Caco-2 (cell line): ENCODE measurements around the gene CYP51A1. TPM values are rescaled to one million over a fixed set of nuclear protein-coding genes. Genes with fewer than 3 reads are reported as not detected.
"Not testable (repeated sequence)": the region's sequence is repeated elsewhere in the genome, so short reads cannot be mapped to it uniquely, and the experiment has no call there.

Experiments used
- BruUV-seq: library from RNA; stranded (reverse); fragments of 400-500 nt; replicated peaks from 2 replicates; lab custom pipeline; 2021; lab: Mats Ljungman, UMichigan
- CTCF ChIA-PET: fragments of 300-600 bp; sonication (Branson Sonifier 250); formaldehyde crosslinking; loops from one replicate; lab custom pipeline; 2022; ENCODE audit warnings: antibody characterized with exemption; lab: Charles Lee
- POLR2A ChIA-PET: fragments of 300-600 bp; sonication (Branson Sonifier 250); formaldehyde crosslinking; loops from one replicate; lab custom pipeline; 2022; ENCODE audit warnings: antibody characterized with exemption; lab: Charles Lee
- DNase-seq, 2 experiments: peaks; one replicate each; pipeline versions ENCODE4 v3.0.0 to v3.0.0-alpha.2; 2020 to 2022
- H3K27me3 ChIP-seq: replicated peaks from 2 replicates; pipeline ENCODE4 v1.6.0; 2011; ENCODE audit warnings: low read length; ENCODE audit not compliant: control insufficient read depth, insufficient read depth
- H3K36me3 ChIP-seq: 2 replicates; pipeline ENCODE4 v1.5.1; 2011; ENCODE audit warnings: low read length; ENCODE audit not compliant: control insufficient read depth, insufficient read depth
- H3K4me1 ChIP-seq: fragments of 250-450 bp; sonication (Bioruptor Pico); 2 replicates; pipeline ENCODE4 v1.5.1; 2020; ENCODE audit warnings: mild to moderate bottlenecking
- H3K4me3 ChIP-seq: 2 replicates; pipeline ENCODE4 v1.5.1; 2011; ENCODE audit warnings: low read depth, mild to moderate bottlenecking, control low read depth, low read length
- H3K9me3 ChIP-seq: fragments of 250-450 bp; sonication (Bioruptor Pico); 2 replicates; pipeline ENCODE4 v1.5.1; 2020; ENCODE audit warnings: mild to moderate bottlenecking, moderate library complexity
- H3K27ac Mint-ChIP-seq: one replicate; pipeline ENCODE4 v1.8.0; 2022; ENCODE audit warnings: mixed read lengths; ENCODE audit not compliant: unreplicated experiment
- H3K27me3 Mint-ChIP-seq: one replicate; pipeline ENCODE4 v1.8.0; 2022; ENCODE audit warnings: mixed read lengths; ENCODE audit not compliant: insufficient read depth, unreplicated experiment
- H3K36me3 Mint-ChIP-seq: one replicate; pipeline ENCODE4 v1.8.0; 2022; ENCODE audit warnings: mild to moderate bottlenecking, mixed read lengths; ENCODE audit not compliant: insufficient read depth, unreplicated experiment
- H3K4me1 Mint-ChIP-seq: one replicate; pipeline ENCODE4 v1.8.0; 2022; ENCODE audit warnings: low read depth, mixed read lengths; ENCODE audit not compliant: unreplicated experiment
- H3K4me3 Mint-ChIP-seq: one replicate; pipeline ENCODE4 v1.8.0; 2022; ENCODE audit warnings: mild to moderate bottlenecking, moderate library complexity, mixed read lengths; ENCODE audit not compliant: unreplicated experiment
- H3K9me3 Mint-ChIP-seq: one replicate; pipeline ENCODE4 v1.8.0; 2022; ENCODE audit warnings: mixed read lengths; ENCODE audit not compliant: unreplicated experiment
- CTCF ChIP-seq, 2 experiments: fragments of 200-600 bp in 1 of 2; IDR thresholded peaks; 1 replicate in 1 of 2; 2 replicates in 1 of 2; pipeline versions ENCODE4 v1.5.1 to v1.8.0; 2011 to 2022; ENCODE audit warnings: antibody characterized with exemption in 1 of 2, control low read depth in 1 of 2, inconsistent platforms in 1 of 2, low read depth in 1 of 2, low read length in 1 of 2, mild to moderate bottlenecking in 1 of 2, moderate library complexity in 1 of 2; ENCODE audit not compliant: insufficient read depth in 1 of 2, severe bottlenecking in 1 of 2, unreplicated experiment in 1 of 2
- intact Hi-C: fragments of 100-400 bp; cut with micrococcal nuclease; formaldehyde crosslinking; loops from one replicate; pipeline ENCODE4 v1.10.0; 2022; ENCODE audit not compliant: unreplicated experiment
- total RNA-seq: library from RNA; stranded (reverse); gene quantifications from 2 replicates; pipeline ENCODE4 v1.2.3, GENCODE V29; 2022

CYP51A1 gene
- total RNA-seq, 1 experiment from 2014 or later, result 153 TPM

GRCh38 chr7:92150450-92151017 is 16.3 kb upstream of the CYP51A1 start:
- H3K9me3 Mint-ChIP-seq, result no peaks in the 10 kb centered on the region
- no peak for DNase-seq
- no peaks in the 10 kb centered on the region for H3K4me1 ChIP-seq
- intact Hi-C loops, result no loop called here
- no peak overlapping the region for H3K27ac Mint-ChIP-seq
- POLR2A ChIA-PET, result no interaction called here
- H3K4me1 Mint-ChIP-seq, result no peaks in the 10 kb centered on the region
- no peaks in the 10 kb centered on the region for H3K36me3 Mint-ChIP-seq
- TF ChIP-seq CTCF (IDR thresholded peaks at IDR 0.05; ENCODE audit: insufficient read depth in 1 of 2, low read depth in 1 of 2, low read length in 1 of 2, severe bottlenecking in 1 of 2, unreplicated experiment in 1 of 2), result no peak
- H3K4me3 Mint-ChIP-seq, result no peak overlapping the region
- no TSS peak for BruUV-seq
- no peaks in the 10 kb centered on the region for H3K27me3 ChIP-seq
- H3K36me3 ChIP-seq, result no peaks in the 10 kb centered on the region
- H3K4me3 ChIP-seq, result no peak overlapping the region
- no peaks in the 10 kb centered on the region for H3K9me3 ChIP-seq
- no peaks in the 10 kb centered on the region for H3K27me3 Mint-ChIP-seq
- CTCF ChIA-PET, result no interaction called here

- Mint-ChIP-seq H3K36me3 (no peaks in the 10 kb centered on the region), H3K4me3 (no peak overlapping the region), H3K4me1 (no peaks in the 10 kb centered on the region), H3K9me3 (no peaks in the 10 kb centered on the region), H3K27me3 (no peaks in the 10 kb centered on the region), H3K27ac (no peak overlapping the region)
- Histone ChIP-seq H3K4me1 (no peaks in the 10 kb centered on the region), H3K9me3 (no peaks in the 10 kb centered on the region), H3K36me3 (no peaks in the 10 kb centered on the region), H3K27me3 (no peaks in the 10 kb centered on the region), H3K4me3 (no peak overlapping the region)
- no peak for TF ChIP-seq CTCF (IDR thresholded peaks at IDR 0.05; ENCODE audit: insufficient read depth in 1 of 2, low read depth in 1 of 2, low read length in 1 of 2, severe bottlenecking in 1 of 2, unreplicated experiment in 1 of 2)
- DNase-seq, result no peak
- intact Hi-C loops, result no loop called here
- CTCF ChIA-PET, result no interaction called here
- POLR2A ChIA-PET, result no interaction called here
- no TSS peak for BruUV-seq
Measured at GRCh38 chr7:92149736-92150239, 15.5 kb upstream of the CYP51A1 start.

- H3K4me3 Mint-ChIP-seq, H3K9me3 Mint-ChIP-seq, H3K27ac Mint-ChIP-seq, H3K4me1 ChIP-seq, H3K4me1 Mint-ChIP-seq, H3K27me3 ChIP-seq, H3K27me3 Mint-ChIP-seq, POLR2A ChIA-PET, H3K9me3 ChIP-seq, intact Hi-C loops, DNase-seq, BruUV-seq, H3K36me3 Mint-ChIP-seq, H3K4me3 ChIP-seq, H3K36me3 ChIP-seq: not testable (repeated sequence)
- CTCF ChIA-PET, result interaction anchor here (0.6 kb wide), 1 partner anchor 141 kb away, joined by 3 read pairs; no protein-coding TSS in a partner anchor
Measured at GRCh38 chr7:92143192-92143880, 9.1 kb upstream of the CYP51A1 start.

- BruUV-seq, CTCF ChIA-PET, DNase-seq, H3K4me1 ChIP-seq, H3K4me3 Mint-ChIP-seq, H3K9me3 ChIP-seq, H3K27ac Mint-ChIP-seq, H3K4me1 Mint-ChIP-seq, intact Hi-C loops, H3K27me3 Mint-ChIP-seq, H3K27me3 ChIP-seq, H3K4me3 ChIP-seq, POLR2A ChIA-PET, H3K36me3 ChIP-seq, H3K9me3 Mint-ChIP-seq, H3K36me3 Mint-ChIP-seq: not testable (repeated sequence)
Measured at GRCh38 chr7:92142791-92143190, 8.5 kb upstream of the CYP51A1 start.
